Keratinocyte (primary cell): ENCODE measurements around the gene CCDC149.

Experiments
- EZH2 ChIP-seq: IDR thresholded peaks from one replicate; pipeline ENCODE4 v1.6.1; 2012; ENCODE audit warnings: inconsistent platforms, mild to moderate bottlenecking, low read length, moderate library complexity
- TF ChIP-seq, protein P1 (sequence below), 3 experiments: IDR thresholded peaks in 1 of 3; conservative IDR thresholded peaks in 1 of 3; optimal IDR thresholded peaks in 1 of 3; 2 replicates in 2 of 3; 3 replicates in 1 of 3; pipeline versions ENCODE3 to v1.5.1; 2011; ENCODE audit warnings: low read length in 3 of 3, mild to moderate bottlenecking in 3 of 3, moderate library complexity in 2 of 3, control low read depth in 1 of 3, inconsistent platforms in 1 of 3; ENCODE audit not compliant: insufficient read depth in 2 of 3; ENCODE audit errors: extremely low read depth in 1 of 3

DNA sequence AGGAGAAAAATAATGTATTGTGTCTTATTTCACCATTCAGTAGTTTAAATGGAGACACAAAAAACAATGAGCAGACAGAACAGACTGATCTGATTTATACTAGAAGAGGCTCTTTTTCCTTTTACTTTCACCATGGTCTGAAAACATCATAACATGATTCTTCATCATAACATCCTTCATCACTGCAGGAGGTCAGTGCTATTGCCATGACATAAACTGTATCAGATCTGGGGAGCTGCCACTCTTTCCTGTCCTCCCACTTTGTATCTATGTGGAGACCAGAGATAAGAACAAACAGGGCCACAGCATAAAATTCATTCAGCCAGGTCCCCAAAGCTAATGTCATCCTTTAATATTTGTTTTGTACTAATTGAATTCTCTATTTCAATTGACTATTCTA is 92.3 kb downstream of the CCDC149 start:
- TF ChIP-seq, protein P1, sequence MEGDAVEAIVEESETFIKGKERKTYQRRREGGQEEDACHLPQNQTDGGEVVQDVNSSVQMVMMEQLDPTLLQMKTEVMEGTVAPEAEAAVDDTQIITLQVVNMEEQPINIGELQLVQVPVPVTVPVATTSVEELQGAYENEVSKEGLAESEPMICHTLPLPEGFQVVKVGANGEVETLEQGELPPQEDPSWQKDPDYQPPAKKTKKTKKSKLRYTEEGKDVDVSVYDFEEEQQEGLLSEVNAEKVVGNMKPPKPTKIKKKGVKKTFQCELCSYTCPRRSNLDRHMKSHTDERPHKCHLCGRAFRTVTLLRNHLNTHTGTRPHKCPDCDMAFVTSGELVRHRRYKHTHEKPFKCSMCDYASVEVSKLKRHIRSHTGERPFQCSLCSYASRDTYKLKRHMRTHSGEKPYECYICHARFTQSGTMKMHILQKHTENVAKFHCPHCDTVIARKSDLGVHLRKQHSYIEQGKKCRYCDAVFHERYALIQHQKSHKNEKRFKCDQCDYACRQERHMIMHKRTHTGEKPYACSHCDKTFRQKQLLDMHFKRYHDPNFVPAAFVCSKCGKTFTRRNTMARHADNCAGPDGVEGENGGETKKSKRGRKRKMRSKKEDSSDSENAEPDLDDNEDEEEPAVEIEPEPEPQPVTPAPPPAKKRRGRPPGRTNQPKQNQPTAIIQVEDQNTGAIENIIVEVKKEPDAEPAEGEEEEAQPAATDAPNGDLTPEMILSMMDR (optimal IDR thresholded peaks at IDR 0.05 in 1 of 3, IDR thresholded peaks at IDR 0.05 in 1 of 3, conservative IDR thresholded peaks at IDR 0.05 in 1 of 3; ENCODE audit: extremely low read depth in 1 of 3, insufficient read depth in 2 of 3, low read length in 3 of 3) = no peak
- TF ChIP-seq EZH2 = no peak
